Measurements from ENCODE around the gene NMUR2. TPM values are rescaled to one million over a fixed set of nuclear protein-coding genes. Genes with fewer than 3 reads are reported as not detected.

NMUR2 gene
- total RNA-seq, 1 donor from 2014 or later: 0.07 TPM

- Histone ChIP-seq H3K9me3 (ENCODE audit: low read depth) (no peaks in the 10 kb centered on the region), H3K9ac (no peak overlapping the region), H4K20me1 (ENCODE audit: low read depth) (no peaks in the 10 kb centered on the region), H2AFZ (replicated peaks) (no peak overlapping the region), H3K36me3 (no peaks in the 10 kb centered on the region), H3K27ac (no peak overlapping the region), H3K4me2 (no peak overlapping the region), H3K27me3 (no peaks in the 10 kb centered on the region), H3F3A (ENCODE audit: low read depth) (no peaks in the 10 kb centered on the region), H3K4me1 (no peaks in the 10 kb centered on the region), H3K4me3 (no peak overlapping the region), H3K79me2 (ENCODE audit: low read depth) (no peaks in the 10 kb centered on the region)
- Mint-ChIP-seq H3K27ac (no peak overlapping the region), H3K36me3 (no peaks in the 10 kb centered on the region), H3K4me1 (no peaks in the 10 kb centered on the region), H3K27me3 (ENCODE audit: insufficient read depth, low read depth) (no peaks in the 10 kb centered on the region), H3K9me3 (peaks cover 10% of the 10 kb centered on the region), H3K4me3 (no peak overlapping the region)
- no peak for DNase-seq (ENCODE audit: low spot score)
- TF ChIP-seq EZH2phosphoT487 (IDR thresholded peaks at IDR 0.05) (no peak), CTCF (IDR thresholded peaks at IDR 0.05) (no peak), EZH2 (IDR thresholded peaks at IDR 0.05) (no peak)
These were observed 16.5 kb downstream of the NMUR2 start for GRCh38 chr5:152388610-152389009.

DNA sequence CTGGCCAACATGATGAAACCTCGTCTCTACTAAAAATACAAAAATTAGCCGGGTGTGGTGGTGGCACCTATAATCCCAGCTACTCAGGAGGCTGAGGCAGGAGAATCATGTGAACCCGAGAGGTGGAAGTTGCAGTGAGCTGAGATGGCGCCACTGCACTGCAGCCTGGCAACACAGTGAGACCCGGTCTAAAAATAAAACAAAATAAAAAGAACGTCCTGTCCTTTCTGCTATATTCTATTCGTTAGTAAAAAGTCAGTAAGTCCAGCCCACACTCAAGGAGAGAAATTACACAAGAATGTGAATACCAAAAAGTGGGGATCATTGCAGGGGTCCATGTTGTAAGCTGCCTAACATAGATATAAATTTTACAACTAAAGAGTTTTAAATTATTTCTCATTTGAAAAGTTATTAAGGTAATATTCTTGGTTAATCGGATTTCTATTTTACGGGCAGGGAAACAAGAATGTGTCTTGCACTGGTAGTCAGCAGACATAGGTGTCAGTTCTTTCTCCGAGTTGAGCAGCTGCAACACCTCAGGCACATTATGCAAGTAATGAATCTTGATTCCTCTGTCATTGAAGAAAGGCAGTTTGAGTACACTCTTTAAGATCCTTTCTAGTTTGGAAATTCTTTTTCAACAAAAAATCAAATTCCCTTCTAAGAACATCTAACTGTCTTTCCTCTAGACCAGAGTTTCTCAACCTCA is 24.5 kb downstream of the NMUR2 start:
- Mint-ChIP-seq H3K9me3 (peaks cover 2% of the 10 kb centered on the region), H3K27me3 (ENCODE audit: insufficient read depth, low read depth) (peaks cover 5% of the 10 kb centered on the region), H3K4me1 (no peaks in the 10 kb centered on the region), H3K4me3 (no peak overlapping the region), H3K27ac (no peak overlapping the region), H3K36me3 (no peaks in the 10 kb centered on the region)
- Histone ChIP-seq H3K4me3 (no peak overlapping the region), H3K79me2 (ENCODE audit: low read depth) (no peaks in the 10 kb centered on the region), H3F3A (ENCODE audit: low read depth) (no peaks in the 10 kb centered on the region), H3K9ac (no peak overlapping the region), H3K27ac (no peak overlapping the region), H3K27me3 (no peaks in the 10 kb centered on the region), H4K20me1 (ENCODE audit: low read depth) (no peaks in the 10 kb centered on the region), H3K9me3 (ENCODE audit: low read depth) (no peaks in the 10 kb centered on the region), H3K36me3 (no peaks in the 10 kb centered on the region), H3K4me1 (no peaks in the 10 kb centered on the region), H3K4me2 (no peak overlapping the region), H2AFZ (replicated peaks) (no peak overlapping the region)
- no peak for DNase-seq (ENCODE audit: low spot score)
- TF ChIP-seq EZH2phosphoT487 (IDR thresholded peaks at IDR 0.05): no peak
- no peak for TF ChIP-seq EZH2 (IDR thresholded peaks at IDR 0.05)
- no peak for TF ChIP-seq CTCF (IDR thresholded peaks at IDR 0.05)

GRCh38 chr5:152379331-152379730 is 25.7 kb downstream of the NMUR2 start:
- H3K27ac ChIP-seq: no peak overlapping the region
- H3K9me3 ChIP-seq (ENCODE audit: low read depth): no peaks in the 10 kb centered on the region
- no peaks in the 10 kb centered on the region for H3K27me3 ChIP-seq
- no peak for DNase-seq (ENCODE audit: low spot score)
- Mint-ChIP-seq H3K36me3 (no peaks in the 10 kb centered on the region), H3K27ac (no peak overlapping the region), H3K27me3 (ENCODE audit: insufficient read depth, low read depth) (peaks cover 5% of the 10 kb centered on the region), H3K4me1 (no peaks in the 10 kb centered on the region), H3K4me3 (no peak overlapping the region), H3K9me3 (peaks cover 2% of the 10 kb centered on the region)
- no peaks in the 10 kb centered on the region for H3K36me3 ChIP-seq
- H3K4me2 ChIP-seq: no peak overlapping the region
- H3F3A ChIP-seq (ENCODE audit: low read depth): no peaks in the 10 kb centered on the region
- no peak overlapping the region for H2AFZ ChIP-seq (replicated peaks)
- TF ChIP-seq EZH2 (IDR thresholded peaks at IDR 0.05) (no peak), CTCF (IDR thresholded peaks at IDR 0.05) (no peak), EZH2phosphoT487 (IDR thresholded peaks at IDR 0.05) (no peak)
- no peak overlapping the region for H3K9ac ChIP-seq
- no peaks in the 10 kb centered on the region for H3K4me1 ChIP-seq
- no peaks in the 10 kb centered on the region for H3K79me2 ChIP-seq (ENCODE audit: low read depth)
- H3K4me3 ChIP-seq: no peak overlapping the region
- no peaks in the 10 kb centered on the region for H4K20me1 ChIP-seq (ENCODE audit: low read depth)

All from neural progenitor cell (in vitro differentiated cells).